ENCODE results near the gene TENM3. TPM values are rescaled to one million over a fixed set of nuclear protein-coding genes. Genes with fewer than 3 reads are reported as not detected.

The TENM3 gene
- total and polyA plus RNA-seq, 2 of the 8 experiments (the other 6 are each of a cell fraction or from before 2014, with no cell fraction given): 36.9 to 69.3 TPM

GRCh38 chr4:182496408-182496807 is 253.2 kb downstream of the TENM3 start:
- ChIA-PET POLR2A (ENCODE audit: partially characterized antibody) (interaction anchor here (0.6 to 2.0 kb wide), 3 partner anchors 10 to 350 kb away, joined by 3 to 7 read pairs (median 3); no protein-coding TSS in a partner anchor), CTCF (ENCODE audit: partially characterized antibody) (interaction anchor here (0.6 to 0.7 kb wide), 2 partner anchors 44 to 149 kb away, joined by 3 read pairs; no protein-coding TSS in a partner anchor)
- no peak for TF ChIP-seq KDM5A (IDR thresholded peaks at IDR 0.05; ENCODE audit: low read length)
- TF ChIP-seq ASH2L (IDR thresholded peaks at IDR 0.05; ENCODE audit: low read length): no peak
- TF ChIP-seq EZH2 (IDR thresholded peaks at IDR 0.05; ENCODE audit: low read depth, low read length, severe bottlenecking): no peak
- no peak for TF ChIP-seq KDM1A (IDR thresholded peaks at IDR 0.05; ENCODE audit: borderline replicate concordance, low read length)
- TF ChIP-seq, protein P1, sequence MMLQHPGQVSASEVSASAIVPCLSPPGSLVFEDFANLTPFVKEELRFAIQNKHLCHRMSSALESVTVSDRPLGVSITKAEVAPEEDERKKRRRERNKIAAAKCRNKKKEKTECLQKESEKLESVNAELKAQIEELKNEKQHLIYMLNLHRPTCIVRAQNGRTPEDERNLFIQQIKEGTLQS (IDR thresholded peaks at IDR 0.05; ENCODE audit: insufficient read depth, low read depth, low read length): no peak
- TF ChIP-seq POLR2A (IDR thresholded peaks at IDR 0.05; ENCODE audit: control extremely low read depth in 1 of 2, low read depth in 2 of 2, low read length in 2 of 2): no peak
- TF ChIP-seq ZNF274 (IDR thresholded peaks at IDR 0.05; ENCODE audit: borderline replicate concordance, extremely low read depth, low read length): no peak
- TF ChIP-seq USF2 (IDR thresholded peaks at IDR 0.05; ENCODE audit: low read length): no peak
- no peak for TF ChIP-seq RAD21 (IDR thresholded peaks at IDR 0.05 in 1 of 2, conservative IDR thresholded peaks at IDR 0.05 in 1 of 2; ENCODE audit: low read depth in 2 of 2, low read length in 2 of 2)
- TF ChIP-seq GTF2F1 (IDR thresholded peaks at IDR 0.05; ENCODE audit: borderline replicate concordance, low read depth, low read length): no peak
- no peak for TF ChIP-seq MAFK (IDR thresholded peaks at IDR 0.05; ENCODE audit: low read depth, low read length)
- no peak for TF ChIP-seq YY1 (IDR thresholded peaks at IDR 0.05; ENCODE audit: low read depth, low read length)

More at GRCh38 chr4:182496408-182496807, 253.2 kb downstream of the TENM3 start:
- H2BK120ac ChIP-seq (replicated peaks; ENCODE audit: low read depth, low read length): no peak overlapping the region
- no peaks in the 10 kb centered on the region for H3K9me3 ChIP-seq (ENCODE audit: insufficient read depth in 2 of 2, low read depth in 1 of 2, low read length in 1 of 2)
- H4K91ac ChIP-seq (replicated peaks; ENCODE audit: insufficient read length, low read length): no peak overlapping the region
- no peak overlapping the region for H2BK20ac ChIP-seq (ENCODE audit: low read length)
- H3K18ac ChIP-seq (ENCODE audit: extremely low read depth, low read length): no peak overlapping the region
- H3K79me1 ChIP-seq (ENCODE audit: low read depth, low read length): no peaks in the 10 kb centered on the region
- H3K4me3 ChIP-seq (ENCODE audit: extremely low read depth in 1 of 4, insufficient read depth in 2 of 4, low read depth in 3 of 4, low read length in 4 of 4): no peak overlapping the region
- H3K4ac ChIP-seq (replicated peaks; ENCODE audit: insufficient read length, low read depth, low read length): no peak overlapping the region
- 65% methylated on average over 4 of the region's 4 CpGs; no CpG with 5 or more reads in 1 of the 2 experiments for WGBS, 2 experiments (ENCODE audit: extremely low coverage in 1 of 2, insufficient coverage in 1 of 2, insufficient read length in 1 of 2, insufficient replicate concordance in 2 of 2, low coverage in 1 of 2, low lambda C conversion rate in 2 of 2, missing lambda C conversion rate in 1 of 2)
- H4K20me1 ChIP-seq (replicated peaks in 1 of 2; ENCODE audit: control insufficient read depth in 1 of 2, insufficient read depth in 2 of 2, low read length in 2 of 2): peaks cover 0 to 4% of the 10 kb centered on the region in 2 experiments
- no peak overlapping the region for H2AK5ac ChIP-seq (ENCODE audit: low read depth, low read length)
- no peaks in the 10 kb centered on the region for H3K36me3 ChIP-seq (ENCODE audit: control insufficient read depth in 2 of 4, insufficient read depth in 4 of 4, low read length in 3 of 4)
- no peak for DNase-seq (ENCODE audit: low read depth in 1 of 2, low spot score in 2 of 2)
- no peak overlapping the region for H4K8ac ChIP-seq (ENCODE audit: extremely low read depth, insufficient read depth, low read length)
- H3K9ac ChIP-seq (replicated peaks in 1 of 4; ENCODE audit: extremely low read depth in 1 of 4, low read depth in 3 of 4, low read length in 3 of 4): no peak overlapping the region
- no peak overlapping the region for H4K5ac ChIP-seq (ENCODE audit: insufficient read length, low read depth, low read length)
- H3K14ac ChIP-seq (ENCODE audit: insufficient read length): no peak overlapping the region
- peaks cover 0 to 12% (median 5%) of the 10 kb centered on the region in 4 experiments; a peak in 3 of 7 replicates for H3K4me1 ChIP-seq (replicated peaks in 1 of 4; ENCODE audit: control insufficient read depth in 3 of 4, insufficient read depth in 4 of 4, low read length in 3 of 4)
- peaks cover 0 to 79% of the 10 kb centered on the region in 2 experiments; a peak in 2 of 4 replicates for H3K79me2 ChIP-seq (ENCODE audit: control insufficient read depth in 1 of 2, insufficient read depth in 2 of 2, low read length in 2 of 2)
- no peak overlapping the region for H2BK15ac ChIP-seq (ENCODE audit: low read length)
- no peak overlapping the region for H3K56ac ChIP-seq (replicated peaks; ENCODE audit: insufficient read length, low read depth, low read length)
- H3K23ac ChIP-seq (ENCODE audit: insufficient read length): no peak overlapping the region
- H3K27ac ChIP-seq (ENCODE audit: low read depth, low read length): no peak overlapping the region
- no peak overlapping the region for H3K4me2 ChIP-seq (ENCODE audit: insufficient read depth in 1 of 2, low read depth in 2 of 2, low read length in 2 of 2)
- H2BK12ac ChIP-seq (ENCODE audit: low read depth, low read length): no peak overlapping the region
- H3K27me3 ChIP-seq (replicated peaks in 1 of 4; ENCODE audit: control insufficient read depth in 3 of 4, extremely low read depth in 1 of 4, insufficient read depth in 3 of 4, low read length in 3 of 4): no peaks in the 10 kb centered on the region
- H3K23me2 ChIP-seq (ENCODE audit: low read depth, low read length): no peaks in the 10 kb centered on the region
- no peak overlapping the region for H2BK5ac ChIP-seq (ENCODE audit: low read depth, low read length)
- H2AFZ ChIP-seq (ENCODE audit: low read length): no peak overlapping the region
- FAIRE-seq: no peak
